ENCODE results near the gene ZNF487. TPM values are rescaled to one million over a fixed set of nuclear protein-coding genes. Genes with fewer than 3 reads are reported as not detected.

Gene ZNF487
- total and polyA plus RNA-seq, 4 donors: 8.4 to 25.4 (median 9.1) TPM

- H3K9ac ChIP-seq (ENCODE audit: insufficient read depth in 1 of 2, low read length in 2 of 2): no peak overlapping the region
Observed at GRCh38 chr10:43482319-43483078, 45.6 kb downstream of the ZNF487 start.

GRCh38 chr10:43491855-43492254, 54.9 kb downstream of the ZNF487 start:
- DNase-seq (no peak), ATAC-seq (ENCODE audit: insufficient read depth, low FRiP score) (no peak)
- Histone ChIP-seq H3K27me3 (ENCODE audit: control insufficient read depth in 3 of 3, insufficient read depth in 3 of 3, low read length in 2 of 3) (no peaks in the 10 kb centered on the region), H3K4me1 (ENCODE audit: control insufficient read depth in 5 of 5, insufficient read depth in 5 of 5, low read length in 5 of 5) (no peaks in the 10 kb centered on the region), H3K9ac (ENCODE audit: insufficient read depth in 1 of 2, low read length in 2 of 2) (no peak overlapping the region), H3K4me3 (no peak overlapping the region), H3K36me3 (ENCODE audit: control insufficient read depth in 4 of 4, insufficient read depth in 4 of 4, low read length in 4 of 4) (no peaks in the 10 kb centered on the region), H3K9me3 (ENCODE audit: control insufficient read depth in 4 of 4, insufficient read depth in 3 of 4, low read length in 3 of 4) (peaks cover 0 to 8% (median 0%) of the 10 kb centered on the region in 4 donors), H3K27ac (ENCODE audit: low read depth in 1 of 2, low read length in 1 of 2) (no peak overlapping the region)
- WGBS, 2 donors: 90 to 96% methylated on average over 5 of the region's 5 CpGs
- TF ChIP-seq CTCF (IDR thresholded peaks at IDR 0.05; ENCODE audit: control extremely low read depth, extremely low read depth): no peak

More at GRCh38 chr10:43482319-43483078, 45.6 kb downstream of the ZNF487 start:
- TF ChIP-seq CTCF (IDR thresholded peaks at IDR 0.05; ENCODE audit: control extremely low read depth, extremely low read depth): no peak
- Histone ChIP-seq H3K4me3 (no peak overlapping the region), H3K4me1 (ENCODE audit: control insufficient read depth in 5 of 5, insufficient read depth in 5 of 5, low read length in 5 of 5) (no peaks in the 10 kb centered on the region), H3K36me3 (ENCODE audit: control insufficient read depth in 4 of 4, insufficient read depth in 4 of 4, low read length in 4 of 4) (peaks cover 2 to 16% (median 6%) of the 10 kb centered on the region in 4 donors), H3K27me3 (ENCODE audit: control insufficient read depth in 3 of 3, insufficient read depth in 3 of 3, low read length in 2 of 3) (no peaks in the 10 kb centered on the region), H3K9me3 (ENCODE audit: control insufficient read depth in 4 of 4, insufficient read depth in 3 of 4, low read length in 3 of 4) (peaks cover 7 to 15% (median 12%) of the 10 kb centered on the region in 4 donors), H3K27ac (ENCODE audit: low read depth in 1 of 2, low read length in 1 of 2) (no peak overlapping the region)
- WGBS, 2 donors: 91 to 96% methylated on average over 2 of the region's 2 CpGs
- ATAC-seq (ENCODE audit: insufficient read depth, low FRiP score): no peak
- no peak for DNase-seq

- no peak for DNase-seq
- TF ChIP-seq CTCF (IDR thresholded peaks at IDR 0.05; ENCODE audit: control extremely low read depth, extremely low read depth): no peak
- no peak overlapping the region for H3K27ac ChIP-seq (ENCODE audit: low read depth in 1 of 2, low read length in 1 of 2)
- no peaks in the 10 kb centered on the region for H3K36me3 ChIP-seq (ENCODE audit: control insufficient read depth in 4 of 4, insufficient read depth in 4 of 4, low read length in 4 of 4)
- peaks cover 0 to 6% (median 0%) of the 10 kb centered on the region in 4 donors for H3K9me3 ChIP-seq (ENCODE audit: control insufficient read depth in 4 of 4, insufficient read depth in 3 of 4, low read length in 3 of 4)
- H3K27me3 ChIP-seq (ENCODE audit: control insufficient read depth in 3 of 3, insufficient read depth in 3 of 3, low read length in 2 of 3): no peaks in the 10 kb centered on the region
- ATAC-seq (ENCODE audit: insufficient read depth, low FRiP score): no peak
- H3K4me1 ChIP-seq (ENCODE audit: control insufficient read depth in 5 of 5, insufficient read depth in 5 of 5, low read length in 5 of 5): no peaks in the 10 kb centered on the region
- no peak overlapping the region for H3K9ac ChIP-seq (ENCODE audit: insufficient read depth in 1 of 2, low read length in 2 of 2)
- no peak overlapping the region for H3K4me3 ChIP-seq
Observed at GRCh38 chr10:43502931-43503330, 66.0 kb downstream of the ZNF487 start.

Data from lung (tissue), 12 donors.